IPS-18a (cell line): ENCODE data around the gene KAT2B.

Experiments used
- H3K27ac ChIP-seq: one replicate; pipeline ENCODE4 v1.5.1; 2013; ENCODE audit warnings: low read length
- H3K27me3 ChIP-seq: one replicate; pipeline ENCODE4 v1.6.1; 2013; ENCODE audit warnings: mild to moderate bottlenecking, low read length; ENCODE audit not compliant: control insufficient read depth, insufficient read depth
- H3K36me3 ChIP-seq: one replicate; pipeline ENCODE4 v1.6.1; 2013; ENCODE audit warnings: low read depth, low read length; ENCODE audit not compliant: control insufficient read depth
- H3K4me1 ChIP-seq: one replicate; pipeline ENCODE4 v1.6.1; 2013; ENCODE audit warnings: low read depth, low read length; ENCODE audit not compliant: control insufficient read depth
- H3K4me3 ChIP-seq: one replicate; pipeline ENCODE4 v1.5.1; 2013; ENCODE audit warnings: low read length
- H3K9ac ChIP-seq: one replicate; pipeline ENCODE4 v1.6.1; 2013; ENCODE audit warnings: mild to moderate bottlenecking, low read length, moderate library complexity
- H3K9me3 ChIP-seq: one replicate; pipeline ENCODE4 v1.6.1; 2013; ENCODE audit warnings: low read depth, low read length; ENCODE audit not compliant: control insufficient read depth

Gene KAT2B

DNA sequence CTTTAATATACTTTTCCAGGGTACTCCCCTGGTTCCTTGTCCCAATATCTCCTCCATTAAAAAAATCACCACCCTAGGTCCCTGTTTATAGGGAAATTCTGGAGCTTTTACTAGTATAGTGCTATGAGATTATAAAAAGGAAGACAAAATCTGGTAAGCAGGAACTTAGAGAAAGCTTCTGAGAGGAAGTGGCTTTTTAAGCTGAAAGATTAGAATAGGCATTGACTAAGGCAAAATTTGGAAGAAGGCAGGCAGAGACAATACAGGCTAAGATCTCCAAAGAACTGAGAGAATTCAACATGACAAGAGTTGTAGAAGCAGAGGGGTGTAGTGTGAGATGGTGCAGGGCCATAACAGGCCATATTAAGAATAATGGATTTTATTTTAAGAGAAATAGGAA lies 120.0 kb downstream of the KAT2B start:
- Histone ChIP-seq H3K9ac (no peak overlapping the region), H3K4me1 (no peaks in the 10 kb centered on the region), H3K27me3 (no peaks in the 10 kb centered on the region), H3K27ac (no peak overlapping the region), H3K4me3 (no peak overlapping the region), H3K9me3 (no peaks in the 10 kb centered on the region), H3K36me3 (peaks cover 56% of the 10 kb centered on the region)

DNA sequence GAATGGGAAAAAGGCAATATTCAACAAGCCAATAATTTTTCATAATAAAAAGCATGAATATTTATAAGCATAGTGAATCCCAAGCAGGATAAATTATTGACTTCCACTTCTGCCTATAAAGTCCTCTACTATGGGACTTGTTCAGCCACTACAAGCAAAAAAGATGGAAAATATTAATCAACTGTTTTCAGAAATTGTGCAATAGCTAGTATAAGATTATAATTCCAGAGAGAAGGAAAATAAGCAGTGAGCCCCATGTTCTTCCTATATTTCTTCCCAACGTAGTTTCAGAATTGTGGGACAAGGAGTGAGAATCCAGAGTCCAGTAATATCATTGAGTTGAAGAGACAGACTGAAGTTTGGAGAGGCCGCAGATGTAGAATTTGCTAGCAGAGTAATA lies 121.5 kb downstream of the KAT2B start:
- Histone ChIP-seq H3K9me3 (no peaks in the 10 kb centered on the region), H3K4me3 (no peak overlapping the region), H3K27me3 (no peaks in the 10 kb centered on the region), H3K36me3 (peaks cover 64% of the 10 kb centered on the region), H3K4me1 (no peaks in the 10 kb centered on the region), H3K9ac (no peak overlapping the region), H3K27ac (no peak overlapping the region)

DNA sequence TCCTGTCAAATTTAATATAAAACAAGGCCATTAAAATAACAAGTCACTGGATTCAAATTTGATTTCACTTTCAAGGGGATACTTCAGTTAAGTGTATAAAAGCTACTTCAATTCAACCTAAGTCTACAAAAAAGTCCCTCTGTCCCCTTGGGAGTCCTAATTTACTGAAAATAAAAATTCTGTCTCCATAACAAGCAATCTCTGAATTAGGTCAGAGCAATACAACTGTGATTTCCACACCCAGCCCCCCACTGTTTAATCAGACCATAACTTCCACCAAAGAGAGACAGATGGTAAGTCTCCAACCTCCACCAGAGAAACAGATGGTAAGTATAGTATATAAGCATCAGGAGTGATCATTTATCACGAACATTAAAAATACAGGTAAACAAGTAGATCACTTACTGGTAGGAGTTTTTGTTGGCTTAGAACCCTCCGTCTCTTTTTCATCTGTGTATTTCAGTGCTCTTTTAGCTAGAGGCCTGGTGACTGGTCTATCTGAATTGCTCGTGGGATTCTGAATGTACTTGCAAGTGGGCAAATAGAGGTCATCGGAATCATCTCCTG lies 133.7 kb downstream of the KAT2B start:
- no peak overlapping the region for H3K9ac ChIP-seq
- no peaks in the 10 kb centered on the region for H3K4me1 ChIP-seq
- H3K9me3 ChIP-seq: no peaks in the 10 kb centered on the region
- H3K27me3 ChIP-seq: no peaks in the 10 kb centered on the region
- H3K27ac ChIP-seq: no peak overlapping the region
- no peak overlapping the region for H3K4me3 ChIP-seq
- H3K36me3 ChIP-seq: peaks cover 80% of the 10 kb centered on the region

DNA sequence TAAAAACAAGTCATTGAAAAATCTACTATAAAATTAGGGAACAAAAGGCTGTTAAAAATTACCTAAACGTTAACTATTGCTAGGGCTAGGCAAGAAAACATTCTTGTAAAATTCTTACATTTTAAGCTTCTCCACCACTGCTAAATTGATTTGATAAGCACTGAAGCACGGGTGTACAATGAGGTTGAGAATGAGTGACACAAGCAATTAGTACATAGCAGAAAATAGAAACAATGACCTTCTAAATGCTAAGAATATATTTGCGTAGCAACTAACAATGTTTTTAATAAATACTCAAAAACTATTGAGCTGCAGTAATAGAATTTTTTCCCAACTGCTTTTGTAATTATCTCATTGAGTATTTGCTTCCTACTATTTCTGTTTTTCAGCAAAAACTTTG lies 141.0 kb downstream of the KAT2B start:
- Histone ChIP-seq H3K9me3 (no peaks in the 10 kb centered on the region), H3K4me1 (peaks cover 8% of the 10 kb centered on the region), H3K27ac (no peak overlapping the region), H3K27me3 (no peaks in the 10 kb centered on the region), H3K4me3 (no peak overlapping the region), H3K36me3 (peaks cover 66% of the 10 kb centered on the region), H3K9ac (no peak overlapping the region)

DNA sequence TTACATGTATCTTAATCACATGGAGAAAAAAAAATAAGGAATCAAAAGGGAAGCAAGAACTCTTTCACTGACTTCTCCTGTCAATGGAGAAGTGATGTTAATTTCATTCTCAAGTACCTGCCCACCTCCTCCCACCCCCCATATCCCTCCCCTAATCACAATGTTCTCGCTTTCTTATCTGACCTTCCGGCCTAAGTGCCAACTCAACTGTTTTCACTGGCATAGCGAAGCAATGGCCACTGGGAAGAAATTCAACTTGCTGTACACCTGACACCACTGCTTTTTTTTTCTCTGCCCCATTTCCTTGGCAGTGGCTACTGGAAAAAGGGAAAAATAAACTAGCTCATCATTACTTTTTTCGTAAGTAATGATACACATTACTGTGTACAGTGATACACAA lies 142.0 kb downstream of the KAT2B start:
- H3K27me3 ChIP-seq: no peaks in the 10 kb centered on the region
- no peak overlapping the region for H3K27ac ChIP-seq
- no peak overlapping the region for H3K4me3 ChIP-seq
- H3K36me3 ChIP-seq: peaks cover 56% of the 10 kb centered on the region
- peaks cover 12% of the 10 kb centered on the region for H3K4me1 ChIP-seq
- H3K9ac ChIP-seq: no peak overlapping the region
- no peaks in the 10 kb centered on the region for H3K9me3 ChIP-seq

DNA sequence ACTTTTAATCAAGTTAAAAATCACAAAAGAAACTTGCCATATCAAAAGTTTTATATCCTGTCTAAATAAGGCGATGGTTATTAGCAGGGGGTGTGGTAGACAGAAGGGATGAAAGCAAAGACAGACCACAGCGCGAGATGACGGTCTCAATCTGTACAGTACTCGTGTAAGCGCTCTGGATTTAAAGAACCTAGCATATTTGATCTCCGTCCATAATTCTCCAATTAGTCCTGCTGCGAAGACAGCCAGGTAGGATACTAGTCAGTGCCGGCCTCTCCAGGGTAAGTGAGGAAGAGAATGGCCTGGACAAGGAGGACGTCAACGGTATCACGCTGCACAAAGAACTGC lies 145.1 kb downstream of the KAT2B start:
- Histone ChIP-seq H3K27me3 (no peaks in the 10 kb centered on the region), H3K9ac (peak overlapping the region; percentile 93), H3K4me3 (peak overlapping the region; percentile 88), H3K36me3 (peaks cover 26% of the 10 kb centered on the region), H3K27ac (peak overlapping the region; percentile 86), H3K4me1 (peaks cover 14% of the 10 kb centered on the region), H3K9me3 (no peaks in the 10 kb centered on the region)

DNA sequence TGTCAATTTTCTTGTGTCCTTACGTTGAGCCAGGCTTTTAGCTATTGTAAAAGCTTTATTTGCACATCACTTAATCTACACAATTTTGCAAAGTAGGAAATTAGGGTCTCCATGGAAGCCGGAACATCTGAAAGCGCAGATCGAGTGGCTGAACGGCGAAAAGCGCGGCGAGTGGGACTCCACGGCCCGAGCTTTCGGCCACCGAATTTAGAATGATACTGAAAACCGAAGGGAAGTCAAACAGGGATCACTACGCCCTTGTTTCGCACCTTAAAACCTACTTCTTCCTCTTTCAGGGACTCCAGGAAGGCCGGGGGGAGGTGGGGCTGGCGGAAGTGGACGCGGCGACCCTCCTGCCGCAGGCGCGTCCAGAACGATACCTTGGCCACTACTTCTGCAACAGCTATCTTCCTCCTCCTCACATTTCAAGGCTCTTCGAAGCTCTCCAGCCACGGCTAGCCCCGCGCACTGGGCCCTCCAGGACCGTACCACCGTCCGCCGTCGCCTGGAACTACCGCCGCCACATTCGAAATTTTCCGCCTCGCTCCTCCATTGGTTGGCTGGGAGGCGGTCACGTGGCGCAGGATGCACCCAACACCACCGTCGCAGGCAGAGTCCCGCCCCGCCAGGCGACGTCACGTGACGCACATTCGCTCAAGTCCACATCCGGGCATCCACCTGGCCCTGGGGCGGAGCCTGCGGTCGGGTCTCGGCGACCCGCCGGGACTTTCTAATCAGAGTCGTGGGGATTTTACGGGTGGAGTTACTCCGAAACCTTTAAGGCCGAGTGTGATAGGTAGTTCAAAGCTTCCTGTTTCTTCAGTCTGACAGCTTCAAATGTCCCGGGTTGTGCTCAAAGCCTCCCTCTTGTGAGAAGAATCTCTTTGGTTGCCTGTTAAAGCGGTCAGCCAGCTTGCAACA lies 145.7 kb downstream of the KAT2B start, which contains the start of gene SGO1:
TSS of gene SGO1 (minus strand) at position 528 of the 921 bp plus-strand sequence. CDS start 2,179 bp downstream, outside the sequence.
- Histone ChIP-seq H3K4me3 (peak within 1 kb of the TSS; percentile 88), H3K9me3 (no peaks in the 10 kb centered on the region), H3K27ac (peak within 1 kb of the TSS; percentile 86), H3K27me3 (no peaks in the 10 kb centered on the region), H3K36me3 (peaks cover 20% of the 10 kb centered on the region), H3K9ac (peak within 1 kb of the TSS; percentile 93), H3K4me1 (peaks cover 14% of the 10 kb centered on the region)

DNA sequence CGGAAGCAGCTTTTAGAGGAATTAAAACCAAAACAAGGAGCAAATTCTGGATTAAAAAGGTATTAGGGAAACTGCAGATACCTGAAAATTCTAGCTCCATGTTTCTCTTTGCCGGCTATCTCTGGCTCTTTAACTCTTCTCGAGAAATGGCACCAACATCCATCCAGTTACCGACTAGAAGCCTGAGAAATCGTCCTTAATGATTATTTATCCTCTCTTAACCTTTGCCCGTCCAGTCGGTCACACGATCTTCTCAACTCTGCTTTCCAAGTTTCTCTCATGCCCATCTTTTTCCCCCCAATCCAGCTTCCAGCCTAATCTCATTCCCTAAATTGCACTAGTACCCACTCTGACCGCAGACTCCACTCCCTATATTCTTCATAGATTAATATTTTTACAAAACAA lies 146.4 kb downstream of the KAT2B start:
- Histone ChIP-seq H3K4me3 (peak overlapping the region; percentile 88), H3K27me3 (no peaks in the 10 kb centered on the region), H3K4me1 (peaks cover 14% of the 10 kb centered on the region), H3K36me3 (peaks cover 14% of the 10 kb centered on the region), H3K27ac (peak overlapping the region; percentile 78), H3K9ac (peak overlapping the region; percentile 93), H3K9me3 (no peaks in the 10 kb centered on the region)

DNA sequence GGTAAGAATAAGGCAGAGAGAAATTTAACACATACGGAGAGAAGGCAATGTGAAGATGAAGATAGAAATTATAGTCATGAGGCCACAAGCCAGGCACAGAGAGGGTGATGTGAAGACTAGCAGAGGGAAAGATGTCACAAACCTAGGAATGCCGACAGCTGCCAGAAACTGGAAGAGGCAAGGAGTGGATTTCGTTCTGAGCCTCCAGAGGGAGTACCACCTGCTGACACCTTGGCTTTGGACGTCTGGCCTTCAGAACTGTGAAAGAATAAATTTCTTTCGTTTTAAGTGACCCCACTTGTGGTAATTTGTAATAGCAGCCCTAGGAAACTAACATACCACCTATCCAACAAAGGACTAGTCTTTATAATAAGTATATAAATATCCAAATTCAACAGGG lies 150.7 kb downstream of the KAT2B start:
- Histone ChIP-seq H3K27ac (no peak overlapping the region), H3K4me3 (no peak overlapping the region), H3K9me3 (no peaks in the 10 kb centered on the region), H3K27me3 (no peaks in the 10 kb centered on the region), H3K36me3 (no peaks in the 10 kb centered on the region), H3K9ac (no peak overlapping the region), H3K4me1 (peaks cover 6% of the 10 kb centered on the region)

DNA sequence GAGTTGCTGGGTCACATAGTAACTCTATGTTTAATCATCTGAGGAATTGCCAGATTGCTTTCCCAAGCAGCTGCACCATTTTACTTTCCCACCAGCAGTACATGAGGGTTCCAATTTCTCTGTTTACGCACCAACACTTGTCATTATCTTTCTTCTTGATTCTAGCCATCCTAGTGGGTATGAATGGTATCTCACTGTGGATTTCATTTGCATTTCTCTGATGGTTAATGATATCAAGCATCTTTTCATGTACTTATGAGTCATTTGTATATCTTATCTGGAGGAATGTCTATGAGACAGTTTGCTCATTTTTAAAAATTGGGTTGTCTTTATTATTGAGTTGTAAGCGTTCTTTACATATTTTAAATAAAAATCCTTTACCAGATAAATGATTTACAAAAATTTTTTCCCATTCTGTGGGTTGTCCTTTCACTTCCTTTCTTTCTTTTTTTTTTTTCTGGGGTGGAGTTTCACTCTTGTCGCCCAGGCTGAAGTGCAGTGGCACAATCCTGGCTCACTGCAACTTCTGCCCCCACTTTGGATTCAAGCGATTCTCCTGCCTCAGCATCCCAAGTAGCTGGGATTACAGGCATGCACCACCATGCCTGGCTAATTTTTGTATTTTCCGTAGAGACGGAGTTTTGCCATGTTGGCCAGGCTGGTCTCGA lies 154.7 kb downstream of the KAT2B start:
- Histone ChIP-seq H3K27me3 (no peaks in the 10 kb centered on the region), H3K4me1 (no peaks in the 10 kb centered on the region), H3K9ac (no peak overlapping the region), H3K4me3 (no peak overlapping the region), H3K9me3 (no peaks in the 10 kb centered on the region), H3K36me3 (no peaks in the 10 kb centered on the region), H3K27ac (no peak overlapping the region)

DNA sequence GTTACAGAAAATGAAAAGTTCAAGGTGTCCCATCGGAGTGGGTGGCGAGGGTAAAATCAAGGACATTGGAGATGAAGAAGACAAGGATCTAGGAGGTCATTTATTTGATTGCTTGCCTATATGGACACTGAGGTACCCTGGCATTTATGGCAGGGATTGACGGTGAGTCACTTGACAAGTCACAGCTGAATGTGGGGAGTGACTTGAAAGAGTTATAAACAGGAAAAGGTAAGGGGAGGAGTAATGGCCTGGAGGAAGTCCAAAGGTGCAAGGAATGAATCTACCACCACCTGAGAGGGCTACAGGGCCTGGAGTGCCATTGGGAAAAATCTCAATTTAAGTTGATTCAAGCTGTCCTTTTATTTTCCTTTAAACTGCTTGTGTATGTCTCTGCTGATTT lies 157.5 kb downstream of the KAT2B start:
- H3K27me3 ChIP-seq: no peaks in the 10 kb centered on the region
- no peaks in the 10 kb centered on the region for H3K4me1 ChIP-seq
- H3K9ac ChIP-seq: no peak overlapping the region
- H3K27ac ChIP-seq: no peak overlapping the region
- H3K36me3 ChIP-seq: no peaks in the 10 kb centered on the region
- H3K9me3 ChIP-seq: no peaks in the 10 kb centered on the region
- H3K4me3 ChIP-seq: no peak overlapping the region
